Retina (tissue), 1 donor: ENCODE data around the gene SPOCK2.

Experiments
- DNase-seq: peaks from one replicate; pipeline ENCODE4 v3.0.0-alpha.2; 2016

Gene SPOCK2

DNA sequence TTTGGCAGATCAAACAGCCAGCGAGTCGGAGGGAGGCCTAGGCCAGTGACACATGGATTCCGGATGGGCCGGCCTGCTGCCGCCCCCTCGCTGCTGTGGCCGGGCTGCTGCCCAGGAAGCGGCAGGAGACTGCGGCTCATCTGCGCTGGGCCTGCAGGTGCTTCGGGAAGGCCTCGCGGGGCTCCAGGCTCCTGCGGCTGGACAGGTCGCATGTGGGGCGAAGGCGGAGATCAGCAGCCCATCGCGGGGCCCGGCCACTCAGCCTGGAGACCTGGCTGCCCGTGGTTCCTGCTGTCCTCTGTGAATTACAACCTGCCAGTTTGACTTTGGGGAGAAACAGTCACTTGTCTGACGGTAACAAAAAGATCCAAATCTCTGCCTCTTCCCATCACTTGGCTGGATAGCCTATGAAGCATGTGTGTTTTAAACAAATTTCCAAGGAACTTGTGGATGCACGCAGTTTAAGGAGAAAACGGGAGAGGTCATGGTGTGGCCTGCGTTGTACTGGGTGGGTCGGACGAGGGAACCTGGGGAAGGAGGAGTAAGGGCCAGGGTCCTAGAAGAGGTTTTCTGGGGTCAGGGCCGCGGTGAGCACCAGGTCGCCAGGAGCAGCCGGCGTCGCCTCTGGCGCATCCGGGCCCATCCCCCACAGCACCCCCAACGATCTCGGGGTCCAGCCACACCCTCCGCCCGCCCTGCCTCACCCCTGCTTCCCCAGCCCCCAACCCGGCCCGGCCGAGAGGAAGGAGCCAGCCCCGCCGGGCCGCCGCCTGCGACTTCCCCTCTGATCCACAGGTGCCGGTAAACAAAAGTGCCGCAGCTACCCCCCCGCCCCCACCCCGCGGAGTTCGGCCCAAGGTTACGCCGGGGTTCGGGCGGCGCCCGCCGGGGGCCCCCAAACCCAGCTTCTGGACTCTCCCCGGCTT is 1.6 kb downstream of the SPOCK2 start:
- peak; percentile 56 for DNase-seq

DNA sequence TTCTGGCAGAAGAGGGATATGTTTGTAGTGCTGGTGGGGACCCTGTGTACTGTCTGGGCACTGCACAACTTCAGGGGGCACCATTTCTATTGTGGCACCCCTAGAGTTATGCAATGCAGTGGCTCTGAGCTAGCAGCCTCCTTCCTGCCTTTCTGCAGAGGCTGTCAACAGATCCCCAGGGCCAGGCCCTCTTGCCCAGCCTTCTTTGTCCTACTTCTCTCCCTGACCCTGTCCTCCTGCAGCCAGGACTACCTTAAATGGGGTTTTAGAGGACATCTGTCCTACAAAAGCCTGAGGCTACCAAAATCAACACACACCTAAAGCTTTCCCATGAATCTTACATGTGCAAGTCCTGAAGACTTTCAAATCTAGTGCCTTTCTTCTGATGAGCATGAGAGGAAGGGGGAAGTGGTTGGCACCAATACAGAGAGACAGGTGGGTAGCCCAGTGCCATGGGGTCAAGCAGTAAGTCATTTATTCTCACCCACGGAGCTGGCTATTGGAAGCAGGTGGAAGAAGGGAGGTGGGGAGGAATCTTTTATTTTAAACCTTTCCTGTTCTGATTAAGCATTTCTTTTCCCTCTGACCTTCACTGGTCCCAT is 2.4 kb downstream of the SPOCK2 start:
- DNase-seq: no peak

DNA sequence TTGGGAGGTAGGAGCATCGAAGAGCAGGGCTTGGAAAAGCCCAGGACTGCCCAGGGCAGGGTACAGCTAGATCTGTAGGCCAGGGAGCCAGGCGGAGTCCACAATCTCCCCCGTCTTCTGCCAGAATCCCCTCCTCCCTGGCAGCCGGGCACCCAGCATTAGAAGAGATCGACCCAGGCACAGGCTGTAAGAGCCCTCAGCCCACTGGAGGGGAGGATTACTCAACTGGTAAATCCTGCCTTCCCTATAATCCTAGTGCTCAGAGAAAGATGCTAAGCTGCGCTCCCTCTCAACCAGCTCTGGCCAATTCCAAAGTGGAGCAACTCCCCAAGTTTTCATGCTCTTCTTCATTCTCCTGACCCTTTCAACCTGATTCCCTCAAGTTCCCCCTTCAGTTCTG is 3.2 kb downstream of the SPOCK2 start:
- no peak for DNase-seq

DNA sequence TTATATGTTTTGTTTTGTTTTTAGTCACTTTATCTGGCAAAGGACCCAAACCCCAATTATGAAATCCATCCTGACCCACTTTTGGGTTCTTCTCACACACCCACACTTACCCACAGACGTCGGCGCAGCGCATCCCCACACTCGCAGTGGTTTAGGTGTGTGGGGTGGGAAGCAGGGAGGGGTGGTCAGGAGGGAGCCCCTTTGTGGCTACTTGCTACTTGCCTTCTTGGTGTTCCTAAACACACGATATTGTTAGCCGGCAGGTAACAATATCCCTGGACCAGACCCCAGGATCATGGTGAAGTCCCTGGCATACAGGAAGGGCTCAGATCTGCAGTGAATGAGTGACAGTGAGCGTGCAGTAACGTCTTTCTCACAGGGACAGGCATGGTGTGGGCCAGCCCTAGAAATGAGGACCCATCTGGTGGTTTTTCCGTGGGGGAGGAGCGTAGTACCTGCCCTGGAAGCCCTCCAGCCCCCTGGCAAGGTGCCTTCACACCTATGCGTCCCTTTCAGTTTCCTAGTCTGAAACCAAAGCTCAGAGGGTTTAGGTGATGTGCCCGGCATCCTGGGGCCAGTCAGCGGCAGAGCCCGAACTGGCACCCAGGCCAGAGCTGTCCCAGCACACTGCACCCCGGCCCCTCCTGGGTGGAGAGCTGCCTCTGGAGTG is 4.4 kb downstream of the SPOCK2 start:
- DNase-seq: no peak

DNA sequence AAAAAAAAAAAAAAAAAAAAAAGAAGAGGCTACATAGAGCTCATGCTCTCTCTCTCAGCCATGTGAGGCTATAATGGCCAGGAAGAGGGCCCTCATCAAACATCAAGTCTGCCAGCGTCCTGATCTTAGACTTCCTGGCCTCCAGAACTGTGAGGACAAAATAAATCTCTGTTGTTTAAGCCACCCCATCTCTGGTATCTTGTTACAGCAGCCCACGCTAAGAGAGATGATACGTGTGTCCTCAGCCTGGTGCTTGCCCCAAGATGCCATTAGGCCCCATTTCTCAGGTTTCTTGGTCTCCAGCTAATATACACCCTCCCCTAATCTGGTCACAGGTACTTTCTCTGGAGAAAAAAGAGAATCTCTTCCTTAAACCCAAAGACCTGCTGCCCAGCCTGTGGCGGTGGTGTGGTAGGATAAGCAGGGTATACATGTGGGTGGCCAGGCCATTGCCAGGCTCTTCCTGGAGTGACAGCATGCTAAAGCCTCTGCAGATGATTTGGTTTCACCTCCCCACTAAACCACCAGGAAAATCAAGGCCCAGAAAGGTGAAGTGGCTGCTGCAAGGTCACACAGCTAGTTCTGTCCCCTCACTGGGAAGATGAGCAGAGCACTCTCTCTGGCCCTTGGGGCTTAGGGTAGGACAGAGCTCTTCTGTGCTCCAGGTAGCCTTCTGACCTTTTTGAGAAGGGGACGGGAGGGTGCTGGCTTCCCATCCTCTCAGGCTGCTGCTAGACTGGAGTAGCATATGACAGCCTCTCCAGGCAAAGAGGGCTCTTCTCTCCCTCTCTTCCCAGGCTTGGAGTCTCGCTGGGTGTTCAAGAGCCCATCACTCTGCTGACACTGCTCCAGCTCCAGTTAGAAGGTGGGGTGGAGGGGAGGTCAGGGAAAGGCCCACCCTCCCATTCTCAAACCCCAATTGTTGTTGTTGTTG is 5.2 kb downstream of the SPOCK2 start:
- DNase-seq: no peak

DNA sequence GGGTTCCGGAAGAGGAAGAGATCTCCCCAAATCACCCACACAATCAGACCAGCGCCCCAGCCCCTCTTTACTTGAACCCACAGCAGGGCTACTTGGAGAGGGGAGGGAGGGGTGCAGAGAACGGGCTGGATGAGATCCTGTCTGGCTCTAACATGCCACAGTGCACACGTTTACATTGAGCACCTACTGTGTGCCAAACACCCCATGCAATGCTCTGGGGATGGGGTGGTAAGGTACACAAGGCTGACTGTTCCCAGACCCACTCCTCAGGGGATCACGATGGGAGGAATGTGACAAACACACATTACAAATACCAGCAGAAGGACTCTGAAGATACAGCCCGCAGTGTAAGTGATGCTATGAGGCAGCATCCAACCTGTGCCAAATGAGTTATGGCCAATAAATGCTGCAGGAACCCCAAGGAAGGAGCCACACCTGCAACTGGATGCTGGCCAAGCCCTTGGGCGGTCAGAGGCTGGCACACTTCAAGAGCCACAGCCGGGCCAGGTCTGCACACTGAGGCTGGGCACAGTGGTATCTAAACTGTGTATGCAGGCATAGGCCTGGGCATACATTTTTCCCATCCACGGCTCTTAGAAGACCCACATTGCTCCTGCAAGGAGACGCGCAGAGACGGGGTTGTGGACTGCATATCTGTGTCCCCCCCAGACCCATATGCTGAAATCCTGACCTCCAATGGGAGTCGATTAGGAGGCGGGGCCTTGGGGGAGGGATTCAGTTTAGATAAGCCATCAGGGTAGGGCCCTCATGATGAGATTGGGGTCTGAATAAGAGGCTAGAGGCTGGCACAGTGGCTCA is 6.4 kb downstream of the SPOCK2 start:
- no peak for DNase-seq

DNA sequence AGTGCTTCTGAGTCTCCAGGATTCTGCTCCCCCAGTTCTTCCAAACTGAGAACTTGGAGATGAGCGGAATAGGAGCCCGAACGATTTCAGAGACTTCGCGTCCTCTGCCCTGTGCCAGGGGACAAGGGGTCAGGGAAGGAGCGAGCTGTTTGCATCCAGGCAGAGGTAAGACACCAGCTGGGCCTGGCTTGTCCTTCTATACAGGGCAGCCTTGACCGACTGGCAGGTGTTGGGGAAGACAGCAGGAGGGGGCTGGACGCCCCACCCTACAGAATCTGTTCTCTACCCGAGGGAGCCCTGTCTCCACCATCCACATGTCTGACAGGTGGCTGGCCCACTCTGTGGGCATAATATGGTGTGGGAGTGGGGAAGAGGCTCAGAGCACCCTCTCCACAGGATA is 7.1 kb downstream of the SPOCK2 start:
- DNase-seq: no peak

DNA sequence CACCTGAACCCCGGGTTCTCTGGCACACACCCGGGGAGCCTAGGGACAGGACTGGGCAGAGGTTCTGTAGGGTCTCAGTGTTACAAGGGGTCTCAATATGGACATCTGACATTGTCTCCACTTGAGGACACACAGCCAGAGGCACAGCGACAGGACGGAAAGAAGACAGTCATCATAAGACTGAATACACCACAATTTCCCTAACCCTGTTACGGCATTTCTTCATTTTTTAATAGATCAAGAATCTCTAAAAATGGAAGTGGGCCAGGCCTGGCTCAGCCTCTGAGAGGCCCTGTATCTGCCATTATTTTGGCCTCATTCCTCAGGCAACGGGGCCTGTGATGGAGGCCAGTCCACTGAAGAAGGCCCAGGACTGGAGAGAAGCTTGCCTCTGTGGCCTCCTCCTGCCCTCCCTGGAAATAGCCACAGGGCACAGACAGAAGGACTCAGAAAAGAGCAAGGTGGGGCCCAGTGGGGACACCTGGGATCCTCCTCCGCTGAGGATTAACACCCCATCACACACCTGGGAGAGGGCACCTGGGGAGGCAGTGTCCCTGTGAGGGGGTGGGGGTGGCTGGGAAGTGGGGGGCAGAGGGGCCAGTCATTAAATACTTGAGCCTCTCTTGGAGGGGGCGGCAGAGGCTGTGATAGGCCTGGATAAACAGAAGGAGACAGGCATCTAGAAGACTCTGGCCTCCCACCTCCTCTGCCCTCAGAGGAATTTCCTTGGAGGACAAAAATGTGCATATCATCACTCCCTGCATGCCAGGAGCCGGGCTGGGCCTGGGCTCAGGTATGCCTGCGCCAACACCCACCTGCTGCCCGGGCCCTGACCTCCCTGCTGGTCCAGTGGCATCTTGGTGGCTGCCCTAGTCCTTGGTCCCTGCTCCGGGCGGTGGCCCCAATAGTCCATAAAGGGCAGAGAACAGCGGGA is 8.0 kb downstream of the SPOCK2 start:
- DNase-seq: no peak

DNA sequence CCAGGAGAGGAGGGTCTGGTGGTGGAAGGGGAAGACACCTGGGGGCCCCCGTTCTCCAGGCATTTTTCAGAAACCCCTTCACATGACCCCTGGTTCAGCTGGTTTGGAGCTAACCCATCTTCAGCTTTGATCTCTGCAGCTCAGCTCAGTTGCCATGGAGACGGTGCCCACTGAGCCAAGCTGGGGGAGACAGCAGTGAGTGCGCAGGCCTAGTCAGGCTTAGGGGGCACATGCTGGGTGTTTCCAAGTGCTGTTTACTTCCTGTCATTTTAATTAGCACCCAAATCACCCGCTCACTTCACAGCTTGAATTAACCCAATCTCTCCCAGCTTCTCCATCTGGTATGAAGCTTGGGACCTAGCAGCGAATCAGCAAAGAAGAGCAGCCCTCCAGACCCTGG is 9.0 kb downstream of the SPOCK2 start:
- peak; percentile 70 for DNase-seq

DNA sequence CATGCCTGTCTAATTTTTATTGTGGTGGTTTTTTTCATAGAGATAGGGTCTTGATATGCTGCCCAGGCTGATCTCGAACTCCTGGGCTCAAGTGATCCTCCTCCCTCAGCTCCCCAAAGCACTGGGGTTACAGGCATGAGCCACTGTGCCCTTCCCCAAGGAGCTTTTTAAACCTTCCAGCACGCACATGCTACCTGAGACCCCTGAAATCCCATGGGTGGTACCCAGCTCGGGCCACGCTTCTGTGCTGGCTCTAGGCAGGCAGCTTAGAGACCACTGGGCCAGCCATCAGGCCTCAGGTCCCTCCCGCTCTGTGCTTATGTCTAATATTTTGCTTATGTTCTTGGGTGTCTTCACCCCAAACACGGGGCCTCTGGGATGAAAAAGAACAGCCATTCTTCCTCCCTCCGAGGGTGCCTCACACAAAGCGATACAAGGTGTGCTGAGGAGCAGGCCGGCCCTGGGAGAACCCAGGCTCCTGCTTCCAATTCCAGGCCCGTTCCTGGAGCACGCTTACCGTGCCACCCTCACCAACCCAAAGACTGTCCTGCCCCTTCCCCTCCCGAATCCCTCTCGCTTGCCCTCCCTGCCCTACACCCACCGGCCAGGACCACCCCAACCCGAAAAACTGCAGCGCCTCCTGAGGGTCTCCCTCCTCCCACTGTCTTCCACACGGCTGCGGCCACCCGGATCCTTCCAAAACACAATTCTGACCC is 10.9 kb downstream of the SPOCK2 start:
- no peak for DNase-seq

DNA sequence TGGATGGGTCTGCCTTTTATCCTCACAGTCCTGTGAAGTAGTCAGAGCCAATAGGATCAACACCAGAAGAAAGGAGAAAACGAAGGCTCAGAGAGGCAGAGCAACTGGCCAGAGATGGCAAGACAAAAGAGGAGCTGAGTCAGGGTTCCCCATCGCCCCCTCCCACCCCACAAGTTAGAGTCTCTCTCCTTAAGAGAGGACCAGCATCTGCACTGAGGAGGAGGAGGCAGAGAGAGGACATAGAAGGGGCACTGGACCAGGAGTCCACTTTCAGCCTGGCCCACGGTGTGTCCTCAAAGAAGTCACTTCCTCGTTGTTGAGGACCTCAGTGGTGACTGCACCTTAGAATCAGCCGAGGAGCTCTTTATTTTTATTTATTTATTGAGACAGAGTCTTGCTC is 11.6 kb downstream of the SPOCK2 start:
- DNase-seq: no peak

DNA sequence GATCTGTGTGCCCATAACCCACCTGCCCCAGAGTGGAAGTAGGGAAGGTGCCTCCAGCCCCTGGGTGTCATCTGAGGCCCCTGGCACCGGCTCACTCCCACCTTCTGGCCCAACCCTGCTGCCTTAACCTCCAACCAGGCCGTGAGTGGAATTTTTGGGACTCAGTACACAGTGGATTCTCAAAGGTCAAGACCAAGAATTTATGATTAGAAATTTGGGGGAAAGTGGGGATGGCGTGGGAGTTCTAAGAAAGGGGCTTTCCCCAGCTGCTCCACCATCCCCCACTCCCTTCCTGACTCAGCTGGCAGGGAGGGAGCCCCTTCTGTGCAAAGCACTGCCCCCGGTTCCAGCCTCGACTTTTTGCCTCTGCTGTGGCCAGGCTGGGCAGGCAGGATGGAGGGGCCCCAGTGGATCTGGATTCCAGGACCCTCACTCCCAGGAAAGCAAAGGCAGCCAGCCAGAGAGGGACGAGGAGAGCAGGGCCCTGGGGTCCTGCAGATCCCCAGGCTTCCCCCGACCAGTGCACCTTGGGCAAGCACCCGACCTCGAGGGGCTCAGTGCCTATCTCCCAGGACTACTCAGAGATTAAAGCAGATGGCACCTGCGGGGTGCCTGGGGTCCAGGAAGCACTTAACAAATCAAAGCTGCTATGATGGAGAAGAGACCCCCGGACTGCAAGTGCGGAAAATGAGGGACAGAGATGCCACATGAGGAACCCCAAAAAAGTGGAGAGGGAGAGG is 12.8 kb downstream of the SPOCK2 start:
- DNase-seq: no peak

DNA sequence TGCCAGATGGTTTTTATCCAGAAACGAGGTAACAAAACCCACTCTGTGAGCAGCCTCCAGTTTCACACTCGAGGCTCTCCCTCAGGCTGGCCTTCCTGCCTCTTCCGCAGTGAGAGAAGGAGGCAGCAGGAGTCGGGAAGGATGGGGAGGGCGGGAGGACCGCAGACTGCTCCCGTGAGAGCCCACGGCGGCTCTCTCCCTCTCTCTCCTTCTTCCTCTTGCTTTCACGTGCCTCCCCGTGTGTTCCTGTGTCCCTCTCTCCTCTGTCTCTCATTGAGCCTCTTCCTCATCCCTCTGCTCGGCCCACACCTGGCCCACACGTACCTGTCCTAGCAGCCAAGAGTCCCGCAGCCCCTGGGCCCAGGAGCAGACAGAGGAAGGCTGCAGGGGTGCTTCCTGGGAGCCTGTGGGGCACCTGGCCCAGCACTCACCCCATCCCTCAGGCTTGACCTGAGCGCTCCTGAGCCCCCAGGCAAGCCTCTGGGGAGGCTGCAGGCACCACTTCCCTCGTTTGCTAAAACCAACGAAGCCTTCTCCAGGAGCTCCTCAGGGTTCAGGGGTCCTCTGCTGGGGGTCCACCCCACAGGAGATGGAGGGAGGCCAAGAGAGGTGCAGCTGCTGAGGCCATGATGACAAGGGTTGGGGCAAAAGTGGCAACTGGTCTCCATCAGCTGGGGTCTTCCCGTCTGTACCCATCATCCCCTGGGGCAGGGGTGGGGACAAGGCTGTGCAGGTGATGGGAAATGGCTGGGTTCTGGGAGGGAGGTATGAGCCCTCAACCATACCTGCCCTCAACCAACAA is 13.6 kb downstream of the SPOCK2 start:
- no peak for DNase-seq

DNA sequence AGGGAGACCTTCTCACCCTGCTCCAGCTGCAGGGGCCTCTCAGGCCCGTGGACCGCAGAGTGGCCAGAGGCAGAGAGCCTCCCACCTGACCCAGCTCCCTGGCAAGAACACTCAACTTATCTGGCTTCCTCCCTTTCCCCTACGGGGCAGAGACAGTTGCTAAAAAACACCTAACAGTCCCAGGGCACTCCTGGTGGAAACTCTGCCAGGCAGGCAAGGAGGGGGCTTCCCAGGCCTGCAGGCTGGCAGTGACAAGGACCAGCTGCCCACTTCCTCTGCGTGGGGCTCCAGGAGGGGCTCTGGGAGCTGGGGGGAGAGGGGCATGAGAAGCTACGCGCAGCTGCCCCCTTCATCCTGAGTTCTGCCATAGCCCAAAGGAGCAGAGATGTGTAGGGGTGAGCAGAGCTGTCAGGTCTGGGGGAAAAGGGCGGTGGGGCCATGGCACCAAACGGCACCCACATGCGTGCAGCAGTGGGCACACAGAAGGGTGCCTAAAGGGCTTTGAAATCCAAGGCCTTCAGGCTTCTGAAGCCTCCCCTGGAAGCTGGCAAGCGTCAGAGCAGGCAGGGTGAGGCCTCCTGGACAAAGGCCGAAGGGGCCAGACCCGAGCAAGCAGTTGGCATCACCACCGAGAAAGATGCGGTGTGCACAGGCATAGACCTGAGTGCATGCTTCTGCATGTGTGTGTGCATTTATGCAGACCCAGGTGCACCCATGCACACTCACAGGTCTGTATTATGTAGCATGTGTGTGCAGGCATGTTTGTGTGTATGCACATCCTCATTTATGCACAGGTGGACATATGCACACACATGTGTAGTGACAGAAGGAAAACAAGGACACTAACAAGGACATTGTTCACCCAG is 14.4 kb downstream of the SPOCK2 start:
- DNase-seq: no peak

DNA sequence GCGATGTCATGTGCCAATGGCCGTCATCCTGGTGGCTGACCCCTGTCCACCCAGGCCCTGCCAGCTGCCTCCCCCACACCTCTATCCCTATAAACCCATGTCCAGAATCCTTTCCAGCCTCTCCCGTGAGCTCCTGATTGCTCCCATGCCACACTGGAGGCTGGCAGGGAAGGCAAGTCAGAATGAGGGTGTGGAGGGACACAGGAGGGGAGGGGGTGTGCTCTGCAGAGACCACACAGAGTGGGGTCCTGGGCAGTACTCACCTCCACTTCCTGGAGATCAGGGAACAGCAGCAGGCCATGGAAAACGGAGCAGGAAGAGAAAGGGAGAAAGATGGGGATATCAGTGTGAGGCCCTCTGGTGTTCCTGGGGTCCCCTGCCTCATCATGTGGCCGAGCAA is 15.7 kb downstream of the SPOCK2 start:
- no peak for DNase-seq

DNA sequence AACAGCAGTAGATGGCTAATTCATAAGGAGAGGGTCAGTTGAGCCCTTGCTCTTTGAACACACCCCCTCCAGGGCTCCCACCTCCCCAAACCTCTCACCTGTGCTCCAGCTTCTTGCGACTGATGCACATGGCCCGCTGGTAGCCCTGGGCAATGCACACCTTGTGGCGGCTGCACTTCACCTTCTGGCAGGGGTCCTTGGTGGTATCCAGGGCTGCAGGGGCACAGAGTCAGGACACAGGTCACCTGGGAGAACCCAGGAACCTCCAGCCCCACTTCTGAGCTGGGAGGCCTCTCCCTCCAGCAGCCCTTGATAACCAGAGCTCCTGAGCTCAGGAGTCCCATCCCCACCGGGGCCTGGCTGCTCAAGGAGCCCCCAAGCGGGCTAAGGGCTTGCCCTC is 16.3 kb downstream of the SPOCK2 start:
- DNase-seq: no peak

DNA sequence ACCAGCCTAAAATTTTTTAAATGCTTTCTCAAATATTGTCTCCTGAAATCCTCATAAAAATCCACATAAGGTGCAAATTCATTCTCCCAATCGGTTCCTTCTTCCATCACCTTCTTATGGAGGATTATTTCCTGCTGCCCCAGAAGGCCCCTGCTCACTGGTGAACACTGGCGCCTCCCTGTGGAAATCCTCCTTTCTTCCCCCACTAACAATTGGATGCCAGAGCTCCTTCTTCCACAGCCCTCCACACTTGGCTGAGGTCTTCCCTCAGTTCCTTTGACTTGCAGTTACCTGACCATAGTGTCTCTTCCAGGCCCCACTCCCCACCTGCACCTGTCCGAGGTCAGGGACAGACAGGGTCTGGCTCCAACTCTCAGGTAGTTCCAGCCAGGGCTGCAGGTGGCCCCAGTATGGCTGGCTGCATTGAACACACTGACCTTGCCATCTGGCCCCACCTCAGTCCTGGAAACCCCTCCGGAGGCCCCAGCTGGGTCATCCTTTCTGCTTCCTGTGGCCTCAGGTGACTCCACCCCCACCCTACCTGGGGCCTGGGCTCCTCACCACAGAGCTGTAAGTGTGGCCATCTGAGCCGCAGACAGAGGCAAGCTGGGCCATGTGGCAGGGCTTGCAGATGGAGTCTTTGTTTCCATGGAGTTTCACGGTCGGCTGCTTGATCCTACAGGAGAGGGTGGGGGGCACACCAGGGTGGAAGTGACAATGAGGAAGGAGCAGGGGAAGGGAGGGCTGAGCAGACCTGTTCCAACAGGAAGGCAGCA is 18.4 kb downstream of the SPOCK2 start:
- DNase-seq: peak; percentile 77
